BLaER1 treated with 17β-estradiol and CSF1 and Interleukin-3, amounts not matched to agents 10 nM and 100 nM (cell line): Measurements from ENCODE around the gene SPOCK3.
A peak's percentile ranks its signal among the peaks of the same experiment; 100 is the strongest.

Source experiments
- H3K27ac ChIP-seq, 11 experiments: shearing (Covaris generic); formaldehyde crosslinking; 2 replicates each; pipeline ENCODE4 v1.8.1; 2022
- H3K27me3 ChIP-seq, 11 experiments: shearing (Covaris generic); formaldehyde crosslinking; 2 replicates each; pipeline ENCODE4 v1.8.1; 2022
- H3K36me3 ChIP-seq, 11 experiments: shearing (Covaris generic); formaldehyde crosslinking; 2 replicates each; pipeline ENCODE4 v1.8.1; 2022
- H3K4me1 ChIP-seq, 10 experiments: shearing (Covaris generic); formaldehyde crosslinking; 2 replicates each; pipeline ENCODE4 v1.8.1; 2022
- H3K4me2 ChIP-seq, 11 experiments: shearing (Covaris generic); formaldehyde crosslinking; 2 replicates each; pipeline ENCODE4 v1.8.1; 2022
- H3K4me3 ChIP-seq, 10 experiments: shearing (Covaris generic); formaldehyde crosslinking; 2 replicates each; pipeline ENCODE4 v1.8.1; 2022
- H3K9ac ChIP-seq, 11 experiments: shearing (Covaris generic); formaldehyde crosslinking; 2 replicates each; pipeline ENCODE4 v1.8.1; 2022
- H3K9me3 ChIP-seq, 11 experiments: shearing (Covaris generic); formaldehyde crosslinking; replicated peaks in 1 of 11; 2 replicates each; pipeline ENCODE4 v1.8.1; 2022
- H4K20me1 ChIP-seq, 11 experiments: shearing (Covaris generic); formaldehyde crosslinking; 2 replicates each; pipeline ENCODE4 v1.8.1; 2022
- Cebpa-rat ChIP-seq, 11 experiments: shearing (Covaris generic); IDR thresholded peaks; 2 replicates each; pipeline ENCODE4 v1.8.1; 2022

SPOCK3 gene

GRCh38 chr4:167232805-167233684 is 1.2 kb downstream of the SPOCK3 start:
- H4K20me1 ChIP-seq: no peaks in the 10 kb centered on the region
- peaks cover 27 to 41% (median 32%) of the 10 kb centered on the region in 11 experiments for H3K27me3 ChIP-seq
- no peak for TF ChIP-seq Cebpa-rat (IDR thresholded peaks at IDR 0.05)
- H3K4me2 ChIP-seq: peak overlapping the region; percentile 91 to 99 (median 96)
- H3K9me3 ChIP-seq: no peaks in the 10 kb centered on the region
- peaks cover 0 to 9% (median 0%) of the 10 kb centered on the region in 10 experiments; a peak in 2 of 20 replicates for H3K4me1 ChIP-seq
- H3K4me3 ChIP-seq: peak overlapping the region; percentile 67 to 77 (median 70)
- peak overlapping the region in 5 of 11 experiments; percentile 47 to 74 (median 68); a peak in 7 of 22 replicates for H3K9ac ChIP-seq
- peak overlapping the region in 2 of 11 experiments; percentile 52 to 53; a peak in 3 of 22 replicates for H3K27ac ChIP-seq
- no peaks in the 10 kb centered on the region for H3K36me3 ChIP-seq

- Histone ChIP-seq H3K27ac (no peak overlapping the region), H3K4me2 (no peak overlapping the region), H3K4me1 (peaks cover 0 to 9% (median 0%) of the 10 kb centered on the region in 10 experiments; a peak in 2 of 20 replicates), H3K4me3 (no peak overlapping the region), H3K36me3 (no peaks in the 10 kb centered on the region), H4K20me1 (no peaks in the 10 kb centered on the region), H3K27me3 (peaks cover 23 to 32% (median 30%) of the 10 kb centered on the region in 11 experiments), H3K9ac (no peak overlapping the region), H3K9me3 (no peaks in the 10 kb centered on the region)
- no peak for TF ChIP-seq Cebpa-rat (IDR thresholded peaks at IDR 0.05)
Observed at GRCh38 chr4:167230744-167231143, 3.5 kb downstream of the SPOCK3 start.

GRCh38 chr4:167222099-167222498 is 12.2 kb downstream of the SPOCK3 start:
- Histone ChIP-seq H3K27me3 (no peaks in the 10 kb centered on the region), H3K4me2 (peak overlapping the region; percentile 29 to 85 (median 59); a peak in 18 of 22 replicates), H3K4me3 (no peak overlapping the region), H3K4me1 (peaks cover 7 to 18% (median 14%) of the 10 kb centered on the region in 10 experiments; a peak in 18 of 20 replicates), H3K27ac (peak overlapping the region; percentile 17 to 84 (median 73); a peak in 19 of 22 replicates), H3K9me3 (no peaks in the 10 kb centered on the region), H3K9ac (peak overlapping the region in 6 of 11 experiments; percentile 2 to 51 (median 34); a peak in 7 of 22 replicates), H3K36me3 (no peaks in the 10 kb centered on the region), H4K20me1 (no peaks in the 10 kb centered on the region)
- TF ChIP-seq Cebpa-rat (IDR thresholded peaks at IDR 0.05): peak in 1 of 11 experiments; percentile 24; a peak in 1 of 22 replicates

GRCh38 chr4:167221084-167221483 is 13.2 kb downstream of the SPOCK3 start:
- TF ChIP-seq Cebpa-rat (IDR thresholded peaks at IDR 0.05): no peak
- Histone ChIP-seq H3K27me3 (no peaks in the 10 kb centered on the region), H3K9me3 (no peaks in the 10 kb centered on the region), H3K4me1 (peaks cover 7 to 18% (median 14%) of the 10 kb centered on the region in 10 experiments; a peak in 18 of 20 replicates), H3K9ac (peak overlapping the region in 1 of 11 experiments; percentile 40; a peak in 1 of 22 replicates), H3K36me3 (no peaks in the 10 kb centered on the region), H3K4me2 (peak overlapping the region in 7 of 11 experiments; percentile 31 to 85 (median 62); a peak in 9 of 22 replicates), H3K27ac (peak overlapping the region in 8 of 11 experiments; percentile 52 to 84 (median 77); a peak in 13 of 22 replicates), H3K4me3 (no peak overlapping the region), H4K20me1 (no peaks in the 10 kb centered on the region)

GRCh38 chr4:167218022-167218608 is 16.2 kb downstream of the SPOCK3 start:
- no peak for TF ChIP-seq Cebpa-rat (IDR thresholded peaks at IDR 0.05)
- Histone ChIP-seq H3K27me3 (no peaks in the 10 kb centered on the region), H3K4me3 (no peak overlapping the region), H3K9me3 (no peaks in the 10 kb centered on the region), H3K36me3 (no peaks in the 10 kb centered on the region), H4K20me1 (no peaks in the 10 kb centered on the region), H3K4me2 (no peak overlapping the region), H3K4me1 (peaks cover 7 to 18% (median 14%) of the 10 kb centered on the region in 10 experiments; a peak in 18 of 20 replicates), H3K9ac (no peak overlapping the region), H3K27ac (no peak overlapping the region)

- H3K36me3 ChIP-seq: no peaks in the 10 kb centered on the region
- H3K9me3 ChIP-seq: no peaks in the 10 kb centered on the region
- peaks cover 3 to 15% (median 12%) of the 10 kb centered on the region in 10 experiments; a peak in 18 of 20 replicates for H3K4me1 ChIP-seq
- H3K27me3 ChIP-seq: no peaks in the 10 kb centered on the region
- H4K20me1 ChIP-seq: no peaks in the 10 kb centered on the region
- H3K4me3 ChIP-seq: no peak overlapping the region
- H3K27ac ChIP-seq: no peak overlapping the region
- TF ChIP-seq Cebpa-rat (IDR thresholded peaks at IDR 0.05): no peak
- no peak overlapping the region for H3K9ac ChIP-seq
- no peak overlapping the region for H3K4me2 ChIP-seq
Observed at GRCh38 chr4:167216783-167217182, 17.5 kb downstream of the SPOCK3 start.

GRCh38 chr4:167210166-167210565 is 24.1 kb downstream of the SPOCK3 start:
- 0 out of 22 replicates have a peak, but pooled peaks cover 0 to 4% (median 0%) of the 10 kb centered on the region in 11 experiments for H3K9me3 ChIP-seq
- H3K4me1 ChIP-seq: no peaks in the 10 kb centered on the region
- no peak for TF ChIP-seq Cebpa-rat (IDR thresholded peaks at IDR 0.05)
- H3K9ac ChIP-seq: no peak overlapping the region
- no peak overlapping the region for H3K27ac ChIP-seq
- no peaks in the 10 kb centered on the region for H3K27me3 ChIP-seq
- H4K20me1 ChIP-seq: no peaks in the 10 kb centered on the region
- no peaks in the 10 kb centered on the region for H3K36me3 ChIP-seq
- H3K4me3 ChIP-seq: no peak overlapping the region
- H3K4me2 ChIP-seq: no peak overlapping the region

- Histone ChIP-seq H3K27ac (no peak overlapping the region), H3K27me3 (no peaks in the 10 kb centered on the region), H4K20me1 (no peaks in the 10 kb centered on the region), H3K4me3 (no peak overlapping the region), H3K4me2 (no peak overlapping the region), H3K36me3 (no peaks in the 10 kb centered on the region), H3K9me3 (no peaks in the 10 kb centered on the region), H3K9ac (no peak overlapping the region), H3K4me1 (no peaks in the 10 kb centered on the region)
- TF ChIP-seq Cebpa-rat (IDR thresholded peaks at IDR 0.05): no peak
Observed at GRCh38 chr4:167196344-167197012, 37.8 kb downstream of the SPOCK3 start.

GRCh38 chr4:167190379-167190778 is 43.9 kb downstream of the SPOCK3 start:
- no peaks in the 10 kb centered on the region for H4K20me1 ChIP-seq
- TF ChIP-seq Cebpa-rat (IDR thresholded peaks at IDR 0.05): no peak
- H3K9me3 ChIP-seq: no peaks in the 10 kb centered on the region
- no peak overlapping the region for H3K9ac ChIP-seq
- H3K27me3 ChIP-seq: no peaks in the 10 kb centered on the region
- H3K4me2 ChIP-seq: no peak overlapping the region
- H3K27ac ChIP-seq: no peak overlapping the region
- H3K4me3 ChIP-seq: no peak overlapping the region
- no peaks in the 10 kb centered on the region for H3K36me3 ChIP-seq
- H3K4me1 ChIP-seq: no peaks in the 10 kb centered on the region
